ENCODE measurements around the gene ATG9B. TPM values are rescaled to one million over a fixed set of nuclear protein-coding genes. Genes with fewer than 3 reads are reported as not detected.

The ATG9B gene
- 1 to 10 TPM; 3.8 to 4.2 TPM for total RNA-seq
- polyA plus RNA-seq = 15.4 TPM

- H3K36me3 ChIP-seq (ENCODE audit: insufficient read depth, low read length) = no peaks in the 10 kb centered on the region
- CTCF ChIA-PET = interaction anchor here (0.7 to 1.5 kb wide), 3 partner anchors 16 to 127 kb away, joined by 3 to 4 read pairs (median 3); no protein-coding TSS in a partner anchor
Observed at GRCh38 chr7:151024435-151025056, at the start of gene ATG9B. ATG9B (minus strand) TSS chr7:151024494; CDS start chr7:151024423, 71 bp downstream.

GRCh38 chr7:151073990-151074389, 49.7 kb upstream of the ATG9B start:
- H3K27ac Mint-ChIP-seq = peak overlapping the region in 3 of 8 donors; percentile 36 to 61 (median 54)
- ChIA-PET CTCF (interaction anchor here (1.1 kb wide), 1 partner anchor 13 kb away, joined by 3 read pairs; no protein-coding TSS in a partner anchor), POLR2A (no interaction called here)
- H3K4me1 ChIP-seq (ENCODE audit: insufficient read depth, low read length) = peaks cover 4% of the 10 kb centered on the region
- no peak for DNase-seq
- H3K9me3 ChIP-seq (ENCODE audit: low read length) = no peaks in the 10 kb centered on the region
- peaks cover 0 to under 1% of the 10 kb centered on the region in 2 donors for H3K27me3 Mint-ChIP-seq
- H3K27me3 ChIP-seq (ENCODE audit: insufficient read depth, low read length, poor library complexity, severe bottlenecking) = no peaks in the 10 kb centered on the region
- H3K27ac ChIP-seq (ENCODE audit: low read depth, low read length) = no peak overlapping the region
- peaks cover 6 to 8% (median 8%) of the 10 kb centered on the region in 3 donors for H3K4me1 Mint-ChIP-seq
- peak overlapping the region in 1 of 7 donors; percentile 44 for H3K4me3 Mint-ChIP-seq
- no peaks in the 10 kb centered on the region for H3K36me3 ChIP-seq (ENCODE audit: insufficient read depth, low read length)
- H3K9me3 Mint-ChIP-seq = no peaks in the 10 kb centered on the region
- H3K36me3 Mint-ChIP-seq = peaks cover 3 to 67% (median 4%) of the 10 kb centered on the region in 3 donors
- H3K4me3 ChIP-seq (ENCODE audit: low read length) = no peak overlapping the region

More at GRCh38 chr7:151024435-151025056, at the start of gene ATG9B:
- H3K27me3 ChIP-seq (ENCODE audit: insufficient read depth, low read length, poor library complexity, severe bottlenecking) = no peaks in the 10 kb centered on the region
- no peak for DNase-seq
- H3K4me3 Mint-ChIP-seq = peak within 1 kb of the TSS in 2 of 7 donors; percentile 23 to 69
- POLR2A ChIA-PET = no interaction called here
- peaks cover 14 to 25% (median 22%) of the 10 kb centered on the region in 3 donors for H3K4me1 Mint-ChIP-seq
- H3K27me3 Mint-ChIP-seq = peaks cover 6 to 17% of the 10 kb centered on the region in 2 donors
- no peak within 1 kb of the TSS for H3K4me3 ChIP-seq (ENCODE audit: low read length)
- H3K27ac ChIP-seq (ENCODE audit: low read depth, low read length) = no peak within 1 kb of the TSS
- H3K9me3 ChIP-seq (ENCODE audit: low read length) = no peaks in the 10 kb centered on the region
- peaks cover 0 to 9% (median 3%) of the 10 kb centered on the region in 3 donors for H3K36me3 Mint-ChIP-seq
- no peaks in the 10 kb centered on the region for H3K9me3 Mint-ChIP-seq
- peaks cover 18% of the 10 kb centered on the region for H3K4me1 ChIP-seq (ENCODE audit: insufficient read depth, low read length)
- peak within 1 kb of the TSS in 6 of 8 donors; percentile 18 to 71 (median 46) for H3K27ac Mint-ChIP-seq

- Histone ChIP-seq H3K27ac (ENCODE audit: low read depth, low read length) (no peak overlapping the region), H3K4me1 (ENCODE audit: insufficient read depth, low read length) (no peaks in the 10 kb centered on the region), H3K9me3 (ENCODE audit: low read length) (no peaks in the 10 kb centered on the region), H3K4me3 (ENCODE audit: low read length) (no peak overlapping the region), H3K36me3 (ENCODE audit: insufficient read depth, low read length) (no peaks in the 10 kb centered on the region), H3K27me3 (ENCODE audit: insufficient read depth, low read length, poor library complexity, severe bottlenecking) (no peaks in the 10 kb centered on the region)
- peak overlapping the region in 1 of 8 donors; percentile 61 for H3K27ac Mint-ChIP-seq
- H3K27me3 Mint-ChIP-seq = no peaks in the 10 kb centered on the region
- H3K4me3 Mint-ChIP-seq = no peak overlapping the region
- H3K9me3 Mint-ChIP-seq = no peaks in the 10 kb centered on the region
- ChIA-PET CTCF (interaction anchor here (1.5 kb wide), 1 partner anchor 39 kb away, joined by 3 read pairs; no protein-coding TSS in a partner anchor), POLR2A (interaction anchor here (1.2 kb wide), 1 partner anchor 9 kb away, joined by 3 read pairs; the partner anchor contains the start of gene FASTK)
- H3K36me3 Mint-ChIP-seq = peaks cover 3 to 74% (median 4%) of the 10 kb centered on the region in 3 donors
- DNase-seq = no peak
- no peaks in the 10 kb centered on the region for H3K4me1 Mint-ChIP-seq
Observed at GRCh38 chr7:151071032-151071866, 47.0 kb upstream of the ATG9B start.

- H3K4me1 ChIP-seq (ENCODE audit: insufficient read depth, low read length) = no peaks in the 10 kb centered on the region
- CTCF ChIA-PET = interaction anchor here (1.5 to 2.9 kb wide), 2 partner anchors 40 kb away, joined by 3 to 9 read pairs; no protein-coding TSS in a partner anchor
Observed at GRCh38 chr7:151070574-151070960, 46.3 kb upstream of the ATG9B start.

GRCh38 chr7:151069841-151070573, 45.7 kb upstream of the ATG9B start:
- Mint-ChIP-seq H3K36me3 (peaks cover 3 to 72% (median 4%) of the 10 kb centered on the region in 3 donors), H3K4me3 (no peak overlapping the region), H3K27ac (no peak overlapping the region), H3K4me1 (no peaks in the 10 kb centered on the region), H3K27me3 (no peaks in the 10 kb centered on the region), H3K9me3 (no peaks in the 10 kb centered on the region)
- Histone ChIP-seq H3K9me3 (ENCODE audit: low read length) (no peaks in the 10 kb centered on the region), H3K4me3 (ENCODE audit: low read length) (no peak overlapping the region), H3K27me3 (ENCODE audit: insufficient read depth, low read length, poor library complexity, severe bottlenecking) (no peaks in the 10 kb centered on the region), H3K4me1 (ENCODE audit: insufficient read depth, low read length) (no peaks in the 10 kb centered on the region), H3K27ac (ENCODE audit: low read depth, low read length) (no peak overlapping the region), H3K36me3 (ENCODE audit: insufficient read depth, low read length) (peaks cover 4% of the 10 kb centered on the region)
- ChIA-PET POLR2A (no interaction called here), CTCF (interaction anchor here (2.9 kb wide), 1 partner anchor 41 kb away, joined by 9 read pairs; no protein-coding TSS in a partner anchor)
- no peak for DNase-seq

More at GRCh38 chr7:151070574-151070960, 46.3 kb upstream of the ATG9B start:
- no peaks in the 10 kb centered on the region for H3K4me1 Mint-ChIP-seq
- H3K36me3 Mint-ChIP-seq = peaks cover 3 to 71% (median 4%) of the 10 kb centered on the region in 3 donors
- Histone ChIP-seq H3K27me3 (ENCODE audit: insufficient read depth, low read length, poor library complexity, severe bottlenecking) (no peaks in the 10 kb centered on the region), H3K27ac (ENCODE audit: low read depth, low read length) (no peak overlapping the region), H3K9me3 (ENCODE audit: low read length) (no peaks in the 10 kb centered on the region), H3K36me3 (ENCODE audit: insufficient read depth, low read length) (no peaks in the 10 kb centered on the region), H3K4me3 (ENCODE audit: low read length) (no peak overlapping the region)
- H3K9me3 Mint-ChIP-seq = no peaks in the 10 kb centered on the region
- H3K4me3 Mint-ChIP-seq = no peak overlapping the region
- POLR2A ChIA-PET = no interaction called here
- DNase-seq = no peak
- no peaks in the 10 kb centered on the region for H3K27me3 Mint-ChIP-seq
- peak overlapping the region in 1 of 8 donors; percentile 61 for H3K27ac Mint-ChIP-seq

GRCh38 chr7:151068069-151068773, 43.9 kb upstream of the ATG9B start:
- Histone ChIP-seq H3K27me3 (ENCODE audit: insufficient read depth, low read length, poor library complexity, severe bottlenecking) (no peaks in the 10 kb centered on the region), H3K9me3 (ENCODE audit: low read length) (no peaks in the 10 kb centered on the region), H3K27ac (ENCODE audit: low read depth, low read length) (no peak overlapping the region), H3K4me3 (ENCODE audit: low read length) (no peak overlapping the region), H3K36me3 (ENCODE audit: insufficient read depth, low read length) (peaks cover 11% of the 10 kb centered on the region), H3K4me1 (ENCODE audit: insufficient read depth, low read length) (no peaks in the 10 kb centered on the region)
- POLR2A ChIA-PET = interaction anchor here (0.7 kb wide), 1 partner anchor 134 kb away, joined by 6 read pairs; no protein-coding TSS in a partner anchor
- no peak overlapping the region for H3K27ac Mint-ChIP-seq
- peaks cover 3 to 71% (median 4%) of the 10 kb centered on the region in 3 donors for H3K36me3 Mint-ChIP-seq
- DNase-seq = no peak
- H3K4me3 Mint-ChIP-seq = no peak overlapping the region
- no peaks in the 10 kb centered on the region for H3K4me1 Mint-ChIP-seq
- no peaks in the 10 kb centered on the region for H3K9me3 Mint-ChIP-seq
- CTCF ChIA-PET = interaction anchor here (0.9 to 2.9 kb wide), 3 partner anchors 10 to 54 kb away, joined by 3 to 9 read pairs (median 3); no protein-coding TSS in a partner anchor
- no peaks in the 10 kb centered on the region for H3K27me3 Mint-ChIP-seq
